GM12878 (cell line): ENCODE results near the gene LTB4R2. TPM values are rescaled to one million over a fixed set of nuclear protein-coding genes. Genes with fewer than 3 reads are reported as not detected.

ENCODE experiments used
- ATAC-seq: fragments of 200-7000 bp; cut with Tn5 transposase; 3 replicates; pipeline ENCODE4 v1.9.1; 2020; ENCODE audit warnings: mild to moderate bottlenecking, moderate library complexity
- BruUV-seq: library from RNA; stranded (reverse); fragments of 400-500 nt; replicated peaks from 2 replicates; lab custom pipeline; 2021; lab: Mats Ljungman, UMichigan
- CTCF ChIA-PET: fragments of 300-600 bp; sonication (Branson Sonifier 250); formaldehyde crosslinking; extraction: SDS; loops from one replicate; lab custom pipeline; 2021; ENCODE audit warnings: inconsistent platforms; lab: Yijun Ruan, JAX
- POLR2A ChIA-PET: fragments of 350-600 bp; formaldehyde crosslinking; extraction: SDS; loops from one replicate; lab custom pipeline; 2021; ENCODE audit warnings: inconsistent platforms; lab: Charles Lee
- RAD21 ChIA-PET: fragments of 300-600 bp; sonication (Branson Sonifier 250); formaldehyde crosslinking; loops from one replicate; lab custom pipeline; 2023; ENCODE audit warnings: antibody characterized with exemption; ENCODE audit not compliant: unreplicated experiment; lab: Charles Lee
- SMC1A ChIA-PET: fragments of 300-600 bp; sonication (Branson Sonifier 250); formaldehyde crosslinking; loops from one replicate; lab custom pipeline; 2023; ENCODE audit not compliant: unreplicated experiment, uncharacterized antibody; lab: Charles Lee
- DNase-seq: peaks from one replicate; pipeline ENCODE4 v3.0.0-alpha.2; 2011; ENCODE audit warnings: low read depth, low spot score
- FAIRE-seq: peaks from 3 replicates; lab custom pipeline; 2011; peaks lifted over from hg19 to GRCh38; lab: Jason Lieb, UNC
- H2AFZ ChIP-seq: 2 replicates; pipeline ENCODE4 v1.6.0; 2011; ENCODE audit warnings: low read depth, low read length, control low read depth; ENCODE audit not compliant: control insufficient read depth
- H3K27ac ChIP-seq: 2 replicates; pipeline ENCODE4 v1.5.1; 2011; ENCODE audit warnings: control low read depth; ENCODE audit not compliant: control insufficient read depth, insufficient read depth
- H3K27me3 ChIP-seq, 2 experiments: replicated peaks in 1 of 2; 2 replicates each; pipeline versions ENCODE4 v1.6.0 to v1.6.1; 2011; ENCODE audit warnings: low read length in 1 of 2; ENCODE audit not compliant: control insufficient read depth in 2 of 2, insufficient read depth in 2 of 2
- H3K36me3 ChIP-seq, 2 experiments: 2 replicates each; pipeline ENCODE4 v1.5.1; 2011; ENCODE audit warnings: low read length in 1 of 2; ENCODE audit not compliant: control insufficient read depth in 2 of 2, insufficient read depth in 2 of 2
- H3K4me1 ChIP-seq: 2 replicates; pipeline ENCODE4 v1.6.1; 2011; ENCODE audit warnings: mild to moderate bottlenecking, low read length, moderate library complexity, mixed read lengths; ENCODE audit not compliant: control insufficient read depth, insufficient read depth
- H3K4me2 ChIP-seq: 2 replicates; pipeline ENCODE4 v1.6.0; 2011; ENCODE audit warnings: control low read depth; ENCODE audit not compliant: control insufficient read depth, insufficient read depth
- H3K4me3 ChIP-seq: fragments of 200-600 bp; sonication (generic); 2 replicates; pipeline ENCODE4 v1.5.1; 2016
- H3K79me2 ChIP-seq: 2 replicates; pipeline ENCODE4 v1.6.0; 2011; ENCODE audit warnings: low read length; ENCODE audit not compliant: control insufficient read depth, insufficient read depth
- H3K9ac ChIP-seq: 2 replicates; pipeline ENCODE4 v1.8.0; 2011; ENCODE audit warnings: low read length, control low read depth, mixed read lengths; ENCODE audit not compliant: control insufficient read depth, insufficient read depth
- H3K9me3 ChIP-seq: replicated peaks from 3 replicates; pipeline ENCODE4 v1.5.1; 2011; ENCODE audit warnings: mild to moderate bottlenecking, low read length; ENCODE audit not compliant: control insufficient read depth, insufficient read depth
- H4K20me1 ChIP-seq: 2 replicates; pipeline ENCODE4 v1.6.0; 2011; ENCODE audit not compliant: control insufficient read depth, insufficient read depth
- NBN ChIP-seq: fragments of 450-650 bp; IDR thresholded peaks from 2 replicates; pipeline ENCODE4 v1.6.1; 2016
- PBX3 ChIP-seq: IDR thresholded peaks from 2 replicates; pipeline ENCODE4 v1.6.1; 2011; ENCODE audit warnings: mild to moderate bottlenecking, low read depth, low read length, moderate library complexity; ENCODE audit not compliant: insufficient replicate concordance
- WGBS: methylation state at CpG from one replicate; pipeline ENCODE4 v1.1.6; 2016; ENCODE audit warnings: low lambda C conversion rate; ENCODE audit not compliant: insufficient replicate concordance, insufficient coverage; ENCODE audit errors: missing lambda C conversion rate; 5-methylcytosine and 5-hydroxymethylcytosine counted together
- in situ Hi-C: fragments of 300-500 bp; cut with MboI; formaldehyde crosslinking; loops from 9 replicates; pipeline ENCODE4 v1.14.3; 2018; ENCODE audit warnings: mixed read lengths
- intact Hi-C: fragments of 100-400 bp; cut with micrococcal nuclease; formaldehyde crosslinking; loops from one replicate; pipeline ENCODE4 v1.14.2; 2022; ENCODE audit not compliant: unreplicated experiment
- polyA plus RNA-seq, 11 experiments: library from polyadenylated mRNA; depleted of rRNA in 4 of 11; unstranded in 6 of 11; stranded (reverse) in 5 of 11; fragments of >200 nt; fragmentation: Nextera tagmentation in 4 of 11; fragmentation: Illumina TruSeq in 1 of 11; extraction: Ambion mirVana in 4 of 11; extraction: Trizol in 1 of 11; gene quantifications; 1 replicate in 1 of 11; 2 replicates in 10 of 11; pipeline versions ENCODE4 v1.2.1 to v1.2.3, GENCODE V29; 2011 to 2016; ENCODE audit warnings: inconsistent platforms in 2 of 11, missing spikeins in 2 of 11, low read depth in 1 of 11
- total RNA-seq, 4 experiments: library from RNA; depleted of rRNA in 3 of 4; stranded (reverse); fragments of >200 nt in 3 of 4; fragmentation: Illumina TruSeq in 1 of 4; extraction: Trizol in 1 of 4; gene quantifications; 2 replicates each; pipeline versions ENCODE4 v1.2.1 to v1.2.3, GENCODE V29; 2013 to 2021

Gene LTB4R2
- total and polyA plus RNA-seq, 10 of the 15 experiments (the other 5 are each of a cell fraction or from before 2014, with no cell fraction given): 0.06 to 16.0 (median 2.6) TPM

- no peak for TF ChIP-seq PBX3
Measured at GRCh38 chr14:24283796-24284460, 26.0 kb upstream of the LTB4R2 start (continued).

GRCh38 chr14:24284501-24285035 lies 25.4 kb upstream of the LTB4R2 start:
- no peak for FAIRE-seq
- ChIA-PET POLR2A (interaction anchor here (2.4 kb wide), 1 partner anchor 10 kb away, joined by 12 read pairs; no protein-coding TSS in a partner anchor), RAD21 (interaction anchor here (0.7 to 1.5 kb wide), 2 partner anchors 11 to 42 kb away, joined by 3 to 4 read pairs; partner anchors contain the start of gene TINF2), SMC1A (interaction anchor here (1.9 to 11.8 kb wide), 2 partner anchors 10 to 13 kb away, joined by 5 to 115 read pairs; partner anchors contain the start of genes DHRS1 and NOP9), CTCF (interaction anchor here (1.6 to 17.1 kb wide), 3 partner anchors 10 to 39 kb away, joined by 4 to 269 read pairs (median 266); partner anchors contain the start of genes CIDEB, DHRS1, NOP9 and TINF2)
- in situ Hi-C loops (no loop called here), intact Hi-C loops (no loop called here)
- no peak overlapping the region for H3K9ac ChIP-seq
- TF ChIP-seq NBN: no peak
- H3K9me3 ChIP-seq: no peaks in the 10 kb centered on the region
- H3K4me1 ChIP-seq: peaks cover 11% of the 10 kb centered on the region
- no peak for ATAC-seq
- H3K79me2 ChIP-seq: no peaks in the 10 kb centered on the region; the same call in 1 of the 2 replicates
- no peak overlapping the region for H3K4me2 ChIP-seq
- H3K4me3 ChIP-seq: no peak overlapping the region
- H3K27me3 ChIP-seq: no peaks in the 10 kb centered on the region
- H3K27ac ChIP-seq: no peak overlapping the region
- no TSS peak for BruUV-seq
- DNase-seq: no peak
- no peak overlapping the region for H2AFZ ChIP-seq
- no peaks in the 10 kb centered on the region; a peak in 1 of 4 replicates for H3K36me3 ChIP-seq
- WGBS: 75% methylated on average over 10 of the region's 11 CpGs
- no peaks in the 10 kb centered on the region for H4K20me1 ChIP-seq
